HepG2 (cell line): ENCODE data around the gene FFAR1. TPM values are rescaled to one million over a fixed set of nuclear protein-coding genes. Genes with fewer than 3 reads are reported as not detected.

Source experiments
- ATAD3A ChIP-seq: sonication (generic); formaldehyde crosslinking; IDR thresholded peaks from 2 replicates; pipeline ENCODE4 v1.4.0; 2020; ENCODE audit warnings: missing genetic modification reagents
- ATF1 ChIP-seq: IDR thresholded peaks from 2 replicates; pipeline ENCODE4 v1.6.1; 2016; ENCODE audit warnings: mild to moderate bottlenecking, control low read depth
- ELF4 ChIP-seq: sonication (generic); formaldehyde crosslinking; IDR thresholded peaks from 2 replicates; pipeline ENCODE4 v1.5.0; 2020; ENCODE audit warnings: missing genetic modification reagents, mild to moderate bottlenecking, moderate library complexity, borderline replicate concordance
- FOXO1 ChIP-seq: sonication (generic); formaldehyde crosslinking; IDR thresholded peaks from 2 replicates; pipeline ENCODE4 v1.4.0; 2020; ENCODE audit warnings: missing genetic modification reagents
- GTF3A ChIP-seq: sonication (generic); formaldehyde crosslinking; conservative IDR thresholded peaks from 2 replicates; pipeline ENCODE4 v1.4.0; 2020; ENCODE audit warnings: mild to moderate bottlenecking, missing genetic modification reagents
- HHEX ChIP-seq: IDR thresholded peaks from 2 replicates; pipeline ENCODE4 v1.6.1; 2016; ENCODE audit warnings: control low read depth
- JUND ChIP-seq: sonication (generic); formaldehyde crosslinking; IDR thresholded peaks from 2 replicates; pipeline ENCODE4 v1.8.0; 2022; ENCODE audit warnings: mild to moderate bottlenecking, missing genetic modification reagents
- KAT2B ChIP-seq: fragments of 150-350 bp; IDR thresholded peaks from 2 replicates; pipeline ENCODE4 v1.6.1; 2014; ENCODE audit warnings: low read depth, low read length, borderline replicate concordance
- KLF16 ChIP-seq, 2 experiments: sonication (generic) in 1 of 2; formaldehyde crosslinking in 1 of 2; IDR thresholded peaks; 2 replicates each; pipeline versions ENCODE4 v1.6.1 to v1.8.0; 2016 to 2023; ENCODE audit warnings: missing genetic modification reagents in 2 of 2, missing compliant biosample characterization in 1 of 2
- MED8 ChIP-seq: sonication (generic); formaldehyde crosslinking; IDR thresholded peaks from 2 replicates; pipeline ENCODE4 v1.8.1; 2023; ENCODE audit warnings: mild to moderate bottlenecking, missing genetic modification reagents; ENCODE audit not compliant: insufficient replicate concordance
- RAD21 ChIP-seq: fragments of 450-650 bp; formaldehyde crosslinking; IDR thresholded peaks from 2 replicates; pipeline ENCODE4 v1.5.0; 2020; ENCODE audit warnings: mild to moderate bottlenecking
- RCOR2 ChIP-seq: IDR thresholded peaks from 2 replicates; pipeline ENCODE4 v1.6.1; 2016; ENCODE audit warnings: missing biosample characterization, missing genetic modification reagents
- RERE ChIP-seq: IDR thresholded peaks from 2 replicates; pipeline ENCODE4 v1.6.1; 2016; ENCODE audit warnings: low read depth, missing genetic modification reagents, missing compliant biosample characterization
- SAFB2 ChIP-seq: sonication (generic); formaldehyde crosslinking; IDR thresholded peaks from 2 replicates; pipeline ENCODE4 v1.5.1; 2020; ENCODE audit warnings: missing genetic modification reagents, low read depth, mild to moderate bottlenecking, borderline replicate concordance
- TBX2 ChIP-seq: sonication (generic); formaldehyde crosslinking; IDR thresholded peaks from 2 replicates; pipeline ENCODE4 v1.5.0; 2020; ENCODE audit warnings: missing genetic modification reagents, mild to moderate bottlenecking, borderline replicate concordance
- ZNF615 ChIP-seq: sonication (generic); formaldehyde crosslinking; IDR thresholded peaks from 2 replicates; pipeline ENCODE4 v1.5.0; 2020; ENCODE audit warnings: mild to moderate bottlenecking, missing genetic modification reagents, borderline replicate concordance
- polyA plus RNA-seq, 8 experiments: library from polyadenylated mRNA; depleted of rRNA in 3 of 8; stranded (reverse) in 7 of 8; unstranded in 1 of 8; fragments of >200 nt; fragmentation: Illumina TruSeq in 4 of 8; extraction: Trizol in 4 of 8; gene quantifications; 2 replicates each; pipeline versions ENCODE4 v1.2.1 to v1.2.3, GENCODE V29; 2011 to 2016; ENCODE audit warnings: low read depth in 4 of 8, missing spikeins in 1 of 8, mixed read lengths in 1 of 8; ENCODE audit not compliant: insufficient read depth in 1 of 8
- total RNA-seq, 5 experiments: library from RNA; depleted of rRNA; stranded (reverse); fragments of >200 nt; fragmentation: Illumina TruSeq; extraction: Trizol; gene quantifications; 2 replicates each; pipeline ENCODE4 v1.2.3, GENCODE V29; 2016; ENCODE audit warnings: low read depth in 1 of 5
- TF ChIP-seq, protein P1 (sequence below): sonication (generic); formaldehyde crosslinking; IDR thresholded peaks from 2 replicates; pipeline ENCODE4 v1.4.0; 2020; ENCODE audit warnings: missing genetic modification reagents
- TF ChIP-seq, protein P2 (sequence below): sonication (generic); formaldehyde crosslinking; IDR thresholded peaks from 2 replicates; pipeline ENCODE4 v1.4.0; 2020; ENCODE audit warnings: missing genetic modification reagents

FFAR1 gene
- total and polyA plus RNA-seq, 2 of the 13 experiments (the other 11 are each of a cell fraction or from before 2014, with no cell fraction given): not detected

- TF ChIP-seq ELF4 (CRISPR knock-in tag) (no peak), ATF1 (CRISPR knock-in tag) (no peak), FOXO1 (CRISPR knock-in tag) (no peak), ATAD3A (CRISPR knock-in tag) (no peak), RERE (CRISPR knock-in tag) (no peak), JUND (CRISPR knock-in tag) (no peak), KAT2B (no peak), HHEX (CRISPR knock-in tag) (no peak), RAD21 (CRISPR knock-in tag) (peak; percentile 94), KLF16 (CRISPR knock-in tag; IDR thresholded peaks at IDR 0.05) (peak in 1 of 2 experiments; percentile 51; a peak in 1 of 4 replicates), RCOR2 (CRISPR knock-in tag) (no peak), ZNF615 (CRISPR knock-in tag) (no peak), TBX2 (CRISPR knock-in tag) (no peak), SAFB2 (CRISPR knock-in tag) (no peak), GTF3A (no peak), MED8 (CRISPR knock-in tag) (no peak)
- TF ChIP-seq, protein P1, sequence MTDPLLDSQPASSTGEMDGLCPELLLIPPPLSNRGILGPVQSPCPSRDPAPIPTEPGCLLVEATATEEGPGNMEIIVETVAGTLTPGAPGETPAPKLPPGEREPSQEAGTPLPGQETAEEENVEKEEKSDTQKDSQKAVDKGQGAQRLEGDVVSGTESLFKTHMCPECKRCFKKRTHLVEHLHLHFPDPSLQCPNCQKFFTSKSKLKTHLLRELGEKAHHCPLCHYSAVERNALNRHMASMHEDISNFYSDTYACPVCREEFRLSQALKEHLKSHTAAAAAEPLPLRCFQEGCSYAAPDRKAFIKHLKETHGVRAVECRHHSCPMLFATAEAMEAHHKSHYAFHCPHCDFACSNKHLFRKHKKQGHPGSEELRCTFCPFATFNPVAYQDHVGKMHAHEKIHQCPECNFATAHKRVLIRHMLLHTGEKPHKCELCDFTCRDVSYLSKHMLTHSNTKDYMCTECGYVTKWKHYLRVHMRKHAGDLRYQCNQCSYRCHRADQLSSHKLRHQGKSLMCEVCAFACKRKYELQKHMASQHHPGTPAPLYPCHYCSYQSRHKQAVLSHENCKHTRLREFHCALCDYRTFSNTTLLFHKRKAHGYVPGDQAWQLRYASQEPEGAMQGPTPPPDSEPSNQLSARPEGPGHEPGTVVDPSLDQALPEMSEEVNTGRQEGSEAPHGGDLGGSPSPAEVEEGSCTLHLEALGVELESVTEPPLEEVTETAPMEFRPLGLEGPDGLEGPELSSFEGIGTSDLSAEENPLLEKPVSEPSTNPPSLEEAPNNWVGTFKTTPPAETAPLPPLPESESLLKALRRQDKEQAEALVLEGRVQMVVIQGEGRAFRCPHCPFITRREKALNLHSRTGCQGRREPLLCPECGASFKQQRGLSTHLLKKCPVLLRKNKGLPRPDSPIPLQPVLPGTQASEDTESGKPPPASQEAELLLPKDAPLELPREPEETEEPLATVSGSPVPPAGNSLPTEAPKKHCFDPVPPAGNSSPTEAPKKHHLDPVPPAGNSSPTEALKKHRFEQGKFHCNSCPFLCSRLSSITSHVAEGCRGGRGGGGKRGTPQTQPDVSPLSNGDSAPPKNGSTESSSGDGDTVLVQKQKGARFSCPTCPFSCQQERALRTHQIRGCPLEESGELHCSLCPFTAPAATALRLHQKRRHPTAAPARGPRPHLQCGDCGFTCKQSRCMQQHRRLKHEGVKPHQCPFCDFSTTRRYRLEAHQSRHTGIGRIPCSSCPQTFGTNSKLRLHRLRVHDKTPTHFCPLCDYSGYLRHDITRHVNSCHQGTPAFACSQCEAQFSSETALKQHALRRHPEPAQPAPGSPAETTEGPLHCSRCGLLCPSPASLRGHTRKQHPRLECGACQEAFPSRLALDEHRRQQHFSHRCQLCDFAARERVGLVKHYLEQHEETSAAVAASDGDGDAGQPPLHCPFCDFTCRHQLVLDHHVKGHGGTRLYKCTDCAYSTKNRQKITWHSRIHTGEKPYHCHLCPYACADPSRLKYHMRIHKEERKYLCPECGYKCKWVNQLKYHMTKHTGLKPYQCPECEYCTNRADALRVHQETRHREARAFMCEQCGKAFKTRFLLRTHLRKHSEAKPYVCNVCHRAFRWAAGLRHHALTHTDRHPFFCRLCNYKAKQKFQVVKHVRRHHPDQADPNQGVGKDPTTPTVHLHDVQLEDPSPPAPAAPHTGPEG (CRISPR knock-in tag): no peak
- TF ChIP-seq, protein P2, sequence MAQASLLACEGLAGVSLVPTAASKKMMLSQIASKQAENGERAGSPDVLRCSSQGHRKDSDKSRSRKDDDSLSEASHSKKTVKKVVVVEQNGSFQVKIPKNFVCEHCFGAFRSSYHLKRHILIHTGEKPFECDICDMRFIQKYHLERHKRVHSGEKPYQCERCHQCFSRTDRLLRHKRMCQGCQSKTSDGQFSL (CRISPR knock-in tag): no peak
Measured at GRCh38 chr19:35352448-35353304, 5.0 kb downstream of the FFAR1 start (continued).
